HG03520 (cell line): ENCODE results near the gene NEDD8.
"Not testable (repeated sequence)": the region's sequence is repeated elsewhere in the genome, so short reads cannot be mapped to it uniquely, and the experiment has no call there.

Experiments
- ATAC-seq: cut with Tn5 transposase; IDR thresholded peaks from one replicate; pipeline ENCODE4 v1.9.1; 2021; ENCODE audit warnings: mild to moderate bottlenecking, moderate library complexity; ENCODE audit not compliant: unreplicated experiment

NEDD8 gene

GRCh38 chr14:24249230-24250021, 17.3 kb upstream of the NEDD8 start:
- ATAC-seq = no peak

GRCh38 chr14:24247422-24247821, 15.3 kb upstream of the NEDD8 start:
- ATAC-seq = no peak

DNA sequence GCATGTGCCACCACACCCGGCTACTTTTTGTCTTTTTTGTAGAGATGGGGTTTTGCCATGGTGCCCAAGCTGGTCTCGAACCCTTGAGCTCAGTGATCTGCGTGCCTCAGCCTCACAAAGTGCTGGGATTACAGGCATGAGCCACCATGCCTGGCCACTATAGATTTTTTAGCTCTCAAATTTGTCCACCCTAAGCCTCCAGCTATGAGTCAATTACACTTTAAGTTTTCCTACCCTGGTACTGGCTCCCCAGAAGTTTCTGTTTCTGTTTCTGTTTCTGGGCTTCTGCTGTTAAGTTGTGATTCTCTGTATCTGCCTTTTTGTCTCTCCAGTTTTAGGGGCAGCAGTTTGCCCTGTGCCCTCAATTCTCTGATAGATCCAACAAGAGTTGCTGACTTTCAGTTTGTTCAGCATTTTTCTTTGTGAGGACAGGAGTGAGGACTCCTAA, 14.6 kb upstream of the NEDD8 start:
- no peak for ATAC-seq

DNA sequence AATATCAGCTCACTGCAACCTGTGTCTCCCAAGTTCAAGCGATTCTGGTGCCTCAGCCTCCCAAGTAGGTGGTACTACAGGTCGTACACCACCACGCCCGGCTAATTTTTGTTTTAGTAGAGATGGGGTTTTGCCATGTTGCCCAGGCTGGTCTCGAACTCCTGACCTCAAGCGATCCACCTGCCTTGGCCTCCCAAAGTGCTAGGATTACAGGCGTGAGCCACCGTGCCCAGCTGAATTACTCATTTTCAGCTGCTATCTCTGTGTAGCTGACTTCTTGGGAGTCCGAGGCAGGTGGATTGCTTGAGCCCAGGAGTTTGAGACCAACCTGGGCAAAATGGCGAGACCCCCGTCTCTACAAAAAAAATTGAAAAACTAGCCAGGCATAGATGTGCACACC, 13.2 kb upstream of the NEDD8 start:
- ATAC-seq = not testable (repeated sequence)

DNA sequence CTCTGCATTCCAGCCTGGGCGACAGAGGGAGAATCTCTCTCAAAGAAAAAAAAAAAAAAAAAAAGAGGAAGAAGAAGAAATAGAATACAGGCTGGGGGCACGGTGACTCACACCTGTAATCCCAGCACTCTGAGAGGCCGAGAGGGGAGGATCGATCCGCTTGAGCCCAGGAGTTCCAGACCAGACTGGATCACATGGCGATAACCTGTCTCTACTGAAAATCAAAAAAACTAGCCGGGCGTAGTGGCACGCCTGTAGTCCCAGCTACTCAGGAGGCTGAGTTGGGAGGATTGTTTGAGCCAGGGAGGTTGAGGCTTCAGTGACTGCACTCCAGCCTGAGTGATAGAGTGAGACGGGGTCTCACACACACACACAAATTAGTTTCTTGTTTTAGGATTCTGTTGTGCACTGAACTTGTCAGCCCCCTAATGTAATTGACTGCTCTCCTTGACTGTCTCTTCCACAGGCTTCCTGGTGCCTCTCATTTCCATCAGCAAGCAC, 11.2 kb upstream of the NEDD8 start:
- ATAC-seq = no peak

GRCh38 chr14:24241829-24242443, 9.8 kb upstream of the NEDD8 start:
- peak; percentile 69 for ATAC-seq

DNA sequence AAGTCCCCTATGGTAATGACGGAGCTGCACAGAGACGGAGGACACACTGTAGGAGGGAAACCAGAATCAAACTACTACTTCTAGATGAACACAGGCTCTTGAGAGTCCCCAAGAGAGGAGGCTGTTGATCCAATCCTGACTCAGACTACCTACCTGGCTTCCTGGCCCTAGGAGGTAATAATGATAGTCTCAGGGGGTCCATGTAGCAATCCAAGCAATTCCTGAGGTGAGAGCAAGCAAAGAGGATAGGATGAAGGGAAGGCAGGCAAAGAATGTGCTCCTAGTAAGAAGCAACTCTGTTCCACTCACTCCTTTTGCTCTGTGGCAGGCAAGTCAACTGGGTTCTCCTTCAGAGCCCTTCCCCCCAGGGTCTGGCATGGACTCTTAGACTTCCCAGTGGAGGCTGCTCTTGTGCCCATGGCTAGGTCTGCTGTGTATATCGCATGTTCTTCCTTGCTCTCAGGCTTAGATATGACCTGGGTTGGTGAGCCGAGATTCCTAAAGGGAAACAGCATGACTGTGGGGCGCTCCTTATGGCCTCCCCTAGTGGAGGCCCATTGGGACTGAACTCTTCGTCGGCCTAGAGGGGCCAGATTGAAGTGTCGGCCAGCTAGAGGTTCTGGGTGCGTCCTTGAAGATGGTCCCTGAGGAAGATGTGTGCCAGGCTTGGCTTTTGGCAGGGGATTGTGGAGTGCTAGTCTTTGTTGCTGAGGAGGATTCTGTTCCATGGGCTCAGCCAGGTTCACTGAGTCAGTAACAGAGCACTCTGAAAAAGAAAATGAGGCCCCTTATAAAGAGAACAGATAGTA, 8.1 kb upstream of the NEDD8 start:
- ATAC-seq = no peak

GRCh38 chr14:24238527-24239037, 6.4 kb upstream of the NEDD8 start:
- ATAC-seq = no peak

GRCh38 chr14:24238123-24238522, 6.0 kb upstream of the NEDD8 start:
- no peak for ATAC-seq

DNA sequence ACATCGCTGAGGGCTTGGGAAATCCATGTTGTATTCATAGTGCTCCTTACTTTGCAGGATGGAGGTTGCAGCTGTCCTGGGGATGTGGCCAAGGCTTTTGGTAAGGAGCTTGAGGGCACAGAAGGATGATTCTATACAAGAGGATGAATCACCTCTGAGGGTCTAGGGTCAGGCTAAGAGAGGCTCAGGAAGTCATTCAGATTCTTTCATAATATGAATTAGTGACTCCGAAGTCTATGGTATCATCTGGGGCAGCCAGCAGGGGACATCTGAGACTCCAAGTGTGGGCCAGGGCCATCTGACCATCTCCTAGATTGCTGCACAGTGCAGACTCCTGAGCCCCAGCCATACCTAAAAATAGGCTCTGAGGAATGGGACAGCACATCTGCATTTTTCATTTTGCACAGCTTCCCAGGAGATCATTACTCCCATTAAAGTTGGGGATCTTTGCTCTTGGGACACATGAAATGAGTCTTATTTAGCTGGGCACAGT, 5.3 kb upstream of the NEDD8 start:
- ATAC-seq = no peak

- no peak for ATAC-seq
Observed at GRCh38 chr14:24236689-24237462, 4.7 kb upstream of the NEDD8 start.

- ATAC-seq = no peak
Observed at GRCh38 chr14:24235804-24236688, 3.9 kb upstream of the NEDD8 start.

DNA sequence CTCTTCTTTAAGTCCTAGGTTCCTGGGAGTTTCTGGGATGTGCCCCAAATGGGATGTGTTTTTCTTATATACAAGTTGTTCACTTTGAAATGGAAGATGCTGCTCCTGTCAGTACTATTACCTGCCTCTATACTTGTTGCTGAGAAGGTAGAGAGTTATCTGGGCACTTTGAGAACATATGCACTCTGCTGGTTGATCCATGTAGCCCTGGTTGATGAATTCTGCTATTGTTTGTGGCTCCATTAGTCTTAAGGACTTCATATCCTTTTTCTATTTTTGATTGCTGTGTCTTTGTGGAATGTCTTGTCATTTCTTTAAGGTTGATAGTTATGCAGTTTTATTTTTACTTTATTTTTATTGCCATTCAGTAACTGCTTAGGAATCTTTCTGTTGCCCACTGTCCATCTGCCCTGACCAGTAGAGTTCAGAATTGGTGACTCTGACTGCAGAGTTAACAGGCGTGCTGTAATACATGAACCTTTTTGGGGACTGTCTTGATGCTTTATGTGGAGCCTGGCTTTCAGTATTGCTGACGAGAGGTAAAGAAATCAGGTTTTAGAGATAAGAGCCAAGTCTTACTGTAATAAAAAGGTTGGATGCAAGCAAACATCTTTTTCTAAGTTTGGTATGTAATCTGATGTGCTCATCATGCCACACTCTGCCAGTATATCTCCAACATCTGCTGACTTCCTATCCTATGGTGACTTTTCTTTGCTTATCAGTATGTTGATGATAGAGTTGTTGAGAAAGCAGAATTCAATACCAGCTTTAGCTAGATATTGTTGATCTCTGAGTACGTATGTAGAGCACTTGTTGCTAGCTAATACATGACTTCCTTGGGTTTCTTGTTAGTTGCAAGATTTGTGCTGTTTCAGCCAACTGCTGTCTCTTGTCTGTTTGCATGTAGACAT, 2.2 kb upstream of the NEDD8 start:
- no peak for ATAC-seq

DNA sequence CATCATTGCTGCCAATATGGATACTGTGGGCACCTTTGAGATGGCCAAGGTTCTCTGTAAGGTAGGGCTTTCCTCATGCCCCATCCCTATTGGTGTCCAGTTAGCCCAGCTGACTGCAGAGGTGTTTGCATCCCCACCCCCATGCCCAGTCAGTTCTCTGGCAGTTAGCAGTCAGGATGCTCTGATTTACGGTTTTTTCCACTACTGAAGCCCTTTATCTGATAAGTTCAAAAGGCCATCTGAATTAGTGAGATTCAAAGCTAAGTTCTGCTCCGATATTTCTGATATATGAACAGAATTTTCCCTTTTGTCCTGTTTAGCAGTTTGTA, 1.3 kb upstream of the NEDD8 start:
- no peak for ATAC-seq

DNA sequence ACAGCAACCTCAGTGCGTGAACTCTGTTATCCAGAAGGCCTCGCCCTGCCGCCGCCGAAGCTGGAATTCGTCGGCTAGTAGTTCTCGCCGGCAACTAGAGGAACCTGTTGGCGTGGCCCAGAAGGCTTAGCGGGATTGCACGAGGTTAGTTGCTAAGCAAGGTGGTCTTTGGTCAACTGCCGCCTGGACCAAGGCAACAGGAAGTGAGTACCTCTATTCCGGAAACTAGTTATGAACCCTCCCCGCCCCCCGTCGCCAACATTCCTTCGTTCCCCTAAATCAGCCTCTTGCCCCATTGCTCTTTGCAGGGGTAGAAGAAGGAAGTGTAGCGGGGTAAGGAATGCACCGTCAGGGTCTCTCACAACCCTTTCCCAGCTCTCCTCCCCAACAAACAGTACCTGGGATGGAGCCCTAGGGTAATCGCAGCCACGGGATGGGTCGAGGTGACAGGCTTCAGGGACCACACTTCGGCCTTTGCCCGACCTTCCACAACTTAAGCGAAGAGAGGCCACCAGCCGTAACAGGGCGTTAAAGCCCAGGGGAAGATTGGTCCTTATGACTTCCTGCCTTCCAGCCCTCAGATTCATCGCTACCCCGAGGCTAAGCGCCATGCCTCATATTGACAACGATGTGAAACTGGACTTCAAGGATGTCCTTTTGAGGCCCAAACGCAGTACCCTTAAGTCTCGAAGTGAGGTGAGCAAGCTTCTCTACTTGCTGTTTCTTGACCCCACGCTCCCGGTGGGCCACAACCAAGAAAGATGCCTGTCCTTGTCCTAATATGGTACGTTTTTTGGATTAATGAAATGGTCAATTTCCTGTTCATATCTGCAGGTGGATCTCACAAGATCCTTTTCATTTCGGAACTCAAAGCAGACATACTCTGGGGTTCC, 724 bp upstream of the NEDD8 start, which contains the start of gene GMPR2:
GMPR2 (plus strand) TSS at position 285 of the 893 bp plus-strand sequence; CDS start at position 610, 325 bp downstream.
- ATAC-seq = peak; percentile 44

DNA sequence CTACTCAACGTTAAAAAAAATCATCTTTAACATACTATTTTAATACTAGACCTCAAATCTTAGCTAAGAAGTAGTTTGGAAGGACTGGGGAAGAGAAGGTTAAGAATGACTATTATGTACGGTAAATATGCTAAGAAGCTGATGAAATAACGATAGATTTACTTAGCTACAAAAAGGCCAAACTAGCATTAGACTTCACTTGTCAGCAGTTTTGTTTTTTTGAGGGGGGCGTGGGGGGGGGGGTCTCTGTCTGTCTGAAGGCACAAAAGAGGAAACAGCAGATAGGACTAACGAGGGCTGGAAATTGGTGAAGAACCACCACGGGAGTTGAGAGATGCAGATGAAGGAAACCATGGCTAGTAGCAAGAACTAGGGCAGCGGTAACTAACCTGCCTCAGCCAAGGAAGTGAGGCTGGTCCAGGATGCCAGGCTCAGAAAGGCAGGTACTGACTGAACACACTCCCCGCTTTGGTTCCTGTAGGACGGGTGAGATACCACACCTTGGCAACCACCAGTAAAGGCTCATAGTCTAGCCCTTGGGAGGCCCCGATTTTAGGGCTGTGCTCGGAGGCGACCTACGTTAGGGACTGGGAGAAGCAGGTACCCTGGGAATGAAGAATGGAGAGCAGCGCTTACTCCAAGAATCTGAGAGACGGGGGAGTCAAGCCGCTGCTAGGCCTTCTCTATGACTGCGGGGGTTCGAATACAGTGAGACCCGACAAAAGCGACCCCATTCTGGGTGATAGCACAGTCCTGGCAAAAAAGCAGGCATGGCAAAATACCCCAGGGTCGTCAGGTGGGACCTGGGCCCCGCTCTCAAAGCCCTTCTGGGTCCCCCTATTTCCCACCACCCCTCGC, 675 bp downstream of the NEDD8 start:
- ATAC-seq = no peak
